Right cardiac atrium (tissue), 5 donors: ENCODE data around the gene PTPRN2. TPM values are rescaled to one million over a fixed set of nuclear protein-coding genes. Genes with fewer than 3 reads are reported as not detected.

ENCODE experiments used
- ATAC-seq, 2 donors: fragments of 200-7000 bp; cut with Tn5 transposase; one replicate each; pipeline versions ENCODE4 v1.8.0 to v1.9.1; 2020; ENCODE audit warnings: moderate library complexity in 2 of 2, mild to moderate bottlenecking in 1 of 2
- DNase-seq, 3 donors: peaks; one replicate each; pipeline ENCODE4 v3.0.0-alpha.2; 2020
- H3K27ac ChIP-seq: one replicate; pipeline ENCODE4 v1.5.1; 2013; ENCODE audit warnings: mild to moderate bottlenecking, low read length, control low read depth, moderate library complexity
- H3K27me3 ChIP-seq: one replicate; pipeline ENCODE4 v1.6.1; 2013; ENCODE audit not compliant: control insufficient read depth, insufficient read depth
- H3K4me1 ChIP-seq: one replicate; pipeline ENCODE4 v1.6.1; 2013; ENCODE audit warnings: low read length; ENCODE audit not compliant: control insufficient read depth, insufficient read depth
- H3K4me3 ChIP-seq: one replicate; pipeline ENCODE4 v1.5.1; 2013; ENCODE audit warnings: low read length, control low read depth
- H3K9me3 ChIP-seq: one replicate; pipeline ENCODE4 v1.6.1; 2013; ENCODE audit warnings: low read length; ENCODE audit not compliant: control insufficient read depth
- WGBS: extraction: QIAGEN DNeasy Blood & Tissue Kit; methylation state at CpG from one replicate; pipeline ENCODE4 v1.1.7; 2013; 5-methylcytosine and 5-hydroxymethylcytosine counted together
- intact Hi-C, 4 donors: fragments of 100-400 bp; cut with DNase I; formaldehyde crosslinking; loops; one replicate each; pipeline versions ENCODE4 v1.11.0 to v1.14.0; 2022 to 2023
- polyA plus RNA-seq: library from polyadenylated mRNA; stranded (reverse); fragments of 200-250 nt; gene quantifications from one replicate; pipeline ENCODE4 v1.2.3, GENCODE V29; 2013
- total RNA-seq, 4 donors: library from RNA; stranded (reverse); fragmentation: NEBNext Ultra II Directional; extraction: Animal tissue kit (Norgen Biotek cat#: 25700); gene quantifications; one replicate each; pipeline ENCODE4 v1.2.1, GENCODE V29; 2021
- donor health status: healthy with polysubstance abuse.
- donor health status: DM: no; HTN: yes; CAD: no.
- donor health status: DM: no; HTN: no; CAD: no.
- donor health status: DM: no; HTN: yes; CAD: no; lungs with severe emphysema.
- donor health status: DM: yes; HTN: yes; CAD: no.

The PTPRN2 gene
- total and polyA plus RNA-seq, 5 donors: 1.5 to 3.9 (median 1.9) TPM

DNA sequence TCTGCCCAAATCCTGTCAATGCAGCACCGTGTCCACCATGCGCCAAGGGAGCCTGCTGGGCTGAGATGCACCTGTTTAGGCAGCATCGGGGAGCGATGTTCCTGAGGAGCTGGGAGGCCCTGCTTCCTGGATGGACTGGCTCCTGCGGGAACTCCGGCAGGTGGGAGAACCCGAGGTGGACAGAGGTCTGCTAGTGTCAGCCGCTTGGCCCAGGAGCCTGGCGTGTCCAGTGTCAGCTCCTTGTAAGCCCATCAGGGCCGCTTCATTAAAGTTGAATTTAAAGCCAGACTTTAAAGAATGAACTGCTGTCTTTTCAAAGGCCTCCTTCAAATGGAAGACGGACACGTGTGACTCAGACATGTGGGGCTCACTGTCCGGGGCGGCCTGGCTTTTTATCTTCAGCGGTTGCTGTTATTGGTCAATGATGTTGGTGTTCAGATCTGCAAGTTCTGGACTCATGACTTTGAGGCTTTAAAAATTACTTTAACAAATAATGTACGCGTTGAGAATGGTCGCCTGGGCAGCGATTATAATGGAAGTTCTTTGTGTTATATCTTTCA lies 828.3 kb downstream of the PTPRN2 start:
- intact Hi-C loops: no loop called here
- 84% methylated on average over 19 of the region's 19 CpGs for WGBS
- peak in 1 of 3 donors; percentile 9 for DNase-seq
- no peak overlapping the region for H3K4me3 ChIP-seq
- no peaks in the 10 kb centered on the region for H3K4me1 ChIP-seq
- H3K9me3 ChIP-seq: no peaks in the 10 kb centered on the region
- H3K27me3 ChIP-seq: no peaks in the 10 kb centered on the region
- no peak overlapping the region for H3K27ac ChIP-seq
- no peak for ATAC-seq

- intact Hi-C loops: no loop called here
- peak in 1 of 3 donors; percentile 44 for DNase-seq
Observed at GRCh38 chr7:157758468-157759245, 829.0 kb downstream of the PTPRN2 start.

GRCh38 chr7:157757776-157758467 lies 829.7 kb downstream of the PTPRN2 start:
- DNase-seq: peak in 1 of 3 donors; percentile 41
- Histone ChIP-seq H3K4me1 (no peaks in the 10 kb centered on the region), H3K27me3 (no peaks in the 10 kb centered on the region), H3K9me3 (no peaks in the 10 kb centered on the region), H3K4me3 (no peak overlapping the region), H3K27ac (no peak overlapping the region)
- intact Hi-C loops: no loop called here
- 84% methylated on average over 48 of the region's 48 CpGs for WGBS
- no peak for ATAC-seq

More at GRCh38 chr7:157758468-157759245, 829.0 kb downstream of the PTPRN2 start:
- Histone ChIP-seq H3K9me3 (no peaks in the 10 kb centered on the region), H3K27me3 (no peaks in the 10 kb centered on the region), H3K27ac (no peak overlapping the region), H3K4me3 (no peak overlapping the region), H3K4me1 (no peaks in the 10 kb centered on the region)
- WGBS: 88% methylated on average over 36 of the region's 36 CpGs
- ATAC-seq: no peak

DNA sequence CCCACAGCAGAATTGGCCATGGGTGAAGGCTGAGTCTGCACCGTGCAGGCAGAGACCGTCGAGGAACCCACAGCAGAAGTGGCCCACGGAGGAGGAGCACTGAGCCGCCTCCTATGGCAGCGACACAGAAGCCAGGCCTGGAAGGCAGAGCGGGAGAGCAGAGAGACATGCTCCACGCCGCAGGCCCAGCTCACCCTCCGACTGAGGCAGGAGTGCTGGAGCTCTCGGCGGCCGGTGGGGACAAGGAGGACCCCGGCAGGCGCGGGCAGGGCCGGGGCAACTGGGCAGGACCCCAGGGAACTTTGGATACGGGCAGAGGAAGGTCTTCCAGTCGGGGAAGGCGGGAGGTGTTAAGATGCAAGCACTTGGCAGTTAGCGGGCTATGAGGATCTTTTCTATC lies 830.4 kb downstream of the PTPRN2 start:
- ATAC-seq (peak in 1 of 2 donors; percentile 28), DNase-seq (peak in 1 of 3 donors; percentile 21)
- WGBS: 82% methylated on average over 21 of the region's 21 CpGs
- intact Hi-C loops: no loop called here
- Histone ChIP-seq H3K4me3 (no peak overlapping the region), H3K9me3 (no peaks in the 10 kb centered on the region), H3K4me1 (no peaks in the 10 kb centered on the region), H3K27me3 (no peaks in the 10 kb centered on the region), H3K27ac (no peak overlapping the region)

DNA sequence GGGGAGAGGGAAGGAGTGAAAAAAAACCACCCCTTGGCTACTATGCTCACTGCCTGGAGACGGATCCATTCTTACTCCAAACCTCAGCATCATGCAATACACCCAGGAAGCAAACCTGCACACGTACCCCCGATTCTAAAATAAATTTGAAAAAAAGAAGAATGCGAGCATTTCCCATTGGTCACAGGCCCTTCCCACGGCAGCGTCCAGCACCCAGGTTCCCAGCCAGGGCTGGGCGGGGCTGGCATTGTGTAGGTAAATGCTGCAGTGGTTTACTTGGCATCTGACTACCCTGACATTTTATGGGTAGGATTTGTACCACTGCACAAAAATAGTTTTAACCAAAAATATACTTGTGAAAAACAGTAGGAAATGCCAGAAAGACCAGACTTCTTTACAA lies 831.9 kb downstream of the PTPRN2 start:
- intact Hi-C loops: no loop called here
- H3K27ac ChIP-seq: no peak overlapping the region
- no peaks in the 10 kb centered on the region for H3K27me3 ChIP-seq
- no peaks in the 10 kb centered on the region for H3K4me1 ChIP-seq
- no peak for ATAC-seq
- no peak overlapping the region for H3K4me3 ChIP-seq
- peak in 1 of 3 donors; percentile 11 for DNase-seq
- H3K9me3 ChIP-seq: no peaks in the 10 kb centered on the region
- 83% methylated on average over 7 of the region's 7 CpGs for WGBS

DNA sequence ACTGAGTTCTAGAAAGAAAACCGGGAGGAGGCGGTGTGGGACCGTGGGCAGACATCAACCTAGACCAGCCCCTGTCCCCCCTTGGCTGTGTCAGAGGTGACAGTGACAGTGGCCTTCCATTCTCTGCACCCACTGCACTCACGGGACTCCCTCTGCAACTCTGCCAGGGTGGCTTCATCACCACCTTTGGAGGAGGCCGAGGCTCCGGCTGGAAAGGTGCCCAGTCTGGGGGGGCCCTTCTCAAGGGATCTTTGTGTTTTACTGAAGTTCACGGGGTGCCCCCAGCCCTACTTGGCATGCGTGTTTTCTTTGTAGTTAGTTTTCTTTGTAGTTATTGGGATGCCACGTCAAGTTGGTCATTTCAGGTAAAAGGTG lies 833.2 kb downstream of the PTPRN2 start:
- Histone ChIP-seq H3K4me1 (no peaks in the 10 kb centered on the region), H3K27ac (no peak overlapping the region), H3K4me3 (no peak overlapping the region), H3K9me3 (no peaks in the 10 kb centered on the region), H3K27me3 (no peaks in the 10 kb centered on the region)
- intact Hi-C loops: no loop called here
- WGBS: 87% methylated on average over 9 of the region's 9 CpGs
- DNase-seq (peak in 1 of 3 donors; percentile 54), ATAC-seq (no peak)

DNA sequence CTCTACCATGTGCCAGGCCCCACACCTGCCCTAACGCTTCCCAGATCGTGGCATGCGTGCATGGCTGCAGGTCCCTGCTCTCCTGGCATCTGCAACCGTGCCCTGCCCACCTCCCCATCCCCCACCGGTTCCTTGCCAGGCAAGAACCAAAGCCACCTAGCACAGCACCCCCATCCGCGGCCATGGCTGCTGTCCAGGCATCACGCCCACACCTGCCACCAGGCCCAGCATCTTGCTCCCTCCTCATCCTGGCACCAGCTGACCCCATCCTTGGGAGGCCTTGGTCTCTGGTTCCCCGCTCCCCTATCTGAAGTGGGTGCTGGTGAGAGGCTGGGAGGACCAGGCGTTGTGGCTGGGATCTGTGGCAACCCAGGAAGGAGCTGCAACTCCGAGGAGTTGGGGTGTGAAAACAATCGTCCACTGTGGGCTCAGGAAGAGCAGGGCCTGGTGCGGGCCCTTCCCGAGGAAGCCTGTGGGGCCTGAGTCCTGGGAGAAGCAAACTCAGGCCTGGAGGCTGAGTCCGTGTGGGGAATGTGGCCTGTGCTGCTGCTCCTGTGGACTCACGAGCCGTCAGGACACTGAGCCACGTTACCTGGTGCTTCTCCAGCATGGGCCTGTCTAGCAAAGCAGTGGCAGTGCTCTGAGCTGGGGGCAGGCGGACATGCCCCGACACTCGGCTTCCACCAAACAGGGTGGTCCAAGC lies 833.8 kb downstream of the PTPRN2 start:
- Histone ChIP-seq H3K27me3 (no peaks in the 10 kb centered on the region), H3K4me1 (no peaks in the 10 kb centered on the region), H3K4me3 (no peak overlapping the region), H3K9me3 (no peaks in the 10 kb centered on the region), H3K27ac (no peak overlapping the region)
- ATAC-seq (no peak), DNase-seq (peak in 1 of 3 donors; percentile 44)
- WGBS: 87% methylated on average over 21 of the region's 21 CpGs
- intact Hi-C loops: no loop called here

GRCh38 chr7:157752832-157753291 lies 834.8 kb downstream of the PTPRN2 start:
- WGBS: 56% methylated on average over 18 of the region's 18 CpGs
- no peak overlapping the region for H3K27ac ChIP-seq
- H3K4me3 ChIP-seq: no peak overlapping the region
- no peak for ATAC-seq
- H3K27me3 ChIP-seq: no peaks in the 10 kb centered on the region
- intact Hi-C loops: no loop called here
- peak in 1 of 3 donors; percentile 33 for DNase-seq
- no peaks in the 10 kb centered on the region for H3K9me3 ChIP-seq
- no peaks in the 10 kb centered on the region for H3K4me1 ChIP-seq

- H3K27ac ChIP-seq: no peak overlapping the region
- no peak overlapping the region for H3K4me3 ChIP-seq
- intact Hi-C loops: no loop called here
- no peaks in the 10 kb centered on the region for H3K27me3 ChIP-seq
- no peaks in the 10 kb centered on the region for H3K4me1 ChIP-seq
- H3K9me3 ChIP-seq: no peaks in the 10 kb centered on the region
- peak in 1 of 3 donors; percentile 29 for DNase-seq
- WGBS: 87% methylated on average over 27 of the region's 27 CpGs
- no peak for ATAC-seq
Observed at GRCh38 chr7:157751951-157752673, 835.5 kb downstream of the PTPRN2 start.

GRCh38 chr7:157751406-157751805 lies 836.2 kb downstream of the PTPRN2 start:
- DNase-seq: peak in 1 of 3 donors; percentile 26
- no peaks in the 10 kb centered on the region for H3K9me3 ChIP-seq
- 86% methylated on average over 22 of the region's 22 CpGs for WGBS
- no peaks in the 10 kb centered on the region for H3K4me1 ChIP-seq
- no peak for ATAC-seq
- H3K27me3 ChIP-seq: no peaks in the 10 kb centered on the region
- intact Hi-C loops: no loop called here
- H3K4me3 ChIP-seq: no peak overlapping the region
- no peak overlapping the region for H3K27ac ChIP-seq
